Measurements from ENCODE around the gene CCDC33.

- no peak for TF ChIP-seq CTCF (IDR thresholded peaks at IDR 0.05; ENCODE audit: low read depth, low read length)
- TF ChIP-seq EZH2phosphoT487 (IDR thresholded peaks at IDR 0.05; ENCODE audit: low read depth), result no peak
Measured at GRCh38 chr15:74368121-74368520, 132.0 kb downstream of the CCDC33 start.

All from OCI-LY3 (cell line).